Mesenchymal stem cell (in vitro differentiated cells and primary cell): ENCODE measurements around the gene CLOCK.

Experiments used
- DNase-seq: peaks from one replicate; pipeline ENCODE4 v3.0.0-alpha.2; 2013
- H2AFZ ChIP-seq: one replicate; pipeline ENCODE4 v1.6.1; 2013; ENCODE audit warnings: low read depth, mild to moderate bottlenecking, control low read depth, inconsistent platforms, low read length, moderate library complexity
- H2AK5ac ChIP-seq: 2 replicates; pipeline ENCODE4 v1.6.1; 2013; ENCODE audit warnings: low read length, moderate library complexity, mild to moderate bottlenecking, inconsistent platforms; ENCODE audit not compliant: severe bottlenecking
- H2BK120ac ChIP-seq: one replicate; pipeline ENCODE4 v1.6.1; 2013; ENCODE audit warnings: low read depth, mild to moderate bottlenecking, inconsistent platforms, low read length, moderate library complexity
- H2BK12ac ChIP-seq, 2 experiments: one replicate each; pipeline ENCODE4 v1.6.1; 2013; ENCODE audit warnings: inconsistent platforms in 2 of 2, low read length in 2 of 2, mild to moderate bottlenecking in 2 of 2, moderate library complexity in 2 of 2, control low read depth in 1 of 2
- H2BK15ac ChIP-seq: one replicate; pipeline ENCODE4 v1.6.1; 2013; ENCODE audit warnings: mild to moderate bottlenecking, low read depth, inconsistent platforms; ENCODE audit not compliant: poor library complexity, severe bottlenecking
- H2BK5ac ChIP-seq: 2 replicates; pipeline ENCODE4 v1.6.1; 2013; ENCODE audit warnings: low read depth, mild to moderate bottlenecking, low read length, control low read depth, inconsistent platforms; ENCODE audit not compliant: poor library complexity, severe bottlenecking
- H3K14ac ChIP-seq, 2 experiments: one replicate each; pipeline ENCODE4 v1.6.1; 2013; ENCODE audit warnings: inconsistent platforms in 2 of 2, low read length in 2 of 2, control low read depth in 1 of 2, mild to moderate bottlenecking in 1 of 2, moderate library complexity in 1 of 2
- H3K18ac ChIP-seq, 2 experiments: one replicate each; pipeline ENCODE4 v1.6.1; 2013; ENCODE audit warnings: inconsistent platforms in 2 of 2, low read length in 2 of 2, control low read depth in 1 of 2, low read depth in 1 of 2, mild to moderate bottlenecking in 1 of 2
- H3K23ac ChIP-seq, 2 experiments: one replicate each; pipeline ENCODE4 v1.6.1; 2013; ENCODE audit warnings: inconsistent platforms in 2 of 2, low read length in 2 of 2, mild to moderate bottlenecking in 2 of 2, moderate library complexity in 2 of 2, control low read depth in 1 of 2
- H3K27ac ChIP-seq: 2 replicates; pipeline ENCODE4 v1.5.1; 2013; ENCODE audit warnings: mild to moderate bottlenecking, moderate library complexity, low read length, control low read depth, inconsistent platforms; ENCODE audit not compliant: poor library complexity, severe bottlenecking
- H3K27me3 ChIP-seq, 2 experiments: 2 replicates each; pipeline versions ENCODE4 v1.6.1 to v1.7.0; 2013; ENCODE audit warnings: low read length in 2 of 2, mild to moderate bottlenecking in 2 of 2, moderate library complexity in 2 of 2, control low read depth in 1 of 2, inconsistent platforms in 1 of 2; ENCODE audit not compliant: control insufficient read depth in 1 of 2, insufficient read depth in 1 of 2
- H3K36me3 ChIP-seq, 2 experiments: 2 replicates each; pipeline versions ENCODE4 v1.6.1 to v1.7.0; 2013; ENCODE audit warnings: low read length in 2 of 2, control low read depth in 1 of 2, inconsistent platforms in 1 of 2, low read depth in 1 of 2, mild to moderate bottlenecking in 1 of 2; ENCODE audit not compliant: insufficient read depth in 2 of 2, control insufficient read depth in 1 of 2
- H3K4ac ChIP-seq, 2 experiments: one replicate each; pipeline ENCODE4 v1.6.1; 2013; ENCODE audit warnings: inconsistent platforms in 2 of 2, low read length in 2 of 2, mild to moderate bottlenecking in 2 of 2, moderate library complexity in 2 of 2, control low read depth in 1 of 2, low read depth in 1 of 2
- H3K4me1 ChIP-seq: 2 replicates; pipeline ENCODE4 v1.6.1; 2013; ENCODE audit warnings: low read depth, low read length, control low read depth; ENCODE audit not compliant: control insufficient read depth, insufficient read depth
- H3K4me2 ChIP-seq: 2 replicates; pipeline ENCODE4 v1.6.1; 2013; ENCODE audit warnings: low read length, mild to moderate bottlenecking, inconsistent platforms; ENCODE audit not compliant: poor library complexity, severe bottlenecking
- H3K4me3 ChIP-seq, 2 experiments: 2 replicates each; pipeline versions ENCODE4 v1.5.1 to v1.7.0; 2013; ENCODE audit warnings: low read length in 2 of 2, mild to moderate bottlenecking in 2 of 2, control low read depth in 1 of 2, low read depth in 1 of 2; ENCODE audit not compliant: insufficient read depth in 1 of 2
- H3K79me1 ChIP-seq: replicated peaks from 2 replicates; pipeline ENCODE4 v1.6.1; 2013; ENCODE audit warnings: mild to moderate bottlenecking, control low read depth, low read length, inconsistent platforms; ENCODE audit not compliant: poor library complexity, severe bottlenecking
- H3K9ac ChIP-seq: 2 replicates; pipeline ENCODE4 v1.7.0; 2013; ENCODE audit warnings: mild to moderate bottlenecking, low read length, moderate library complexity
- H3K9me3 ChIP-seq: 2 replicates; pipeline ENCODE4 v1.7.0; 2013; ENCODE audit warnings: mild to moderate bottlenecking, low read length; ENCODE audit not compliant: control insufficient read depth
- H4K8ac ChIP-seq: one replicate; pipeline ENCODE4 v1.6.1; 2013; ENCODE audit warnings: inconsistent platforms, mild to moderate bottlenecking, low read length, moderate library complexity
- H4K91ac ChIP-seq: one replicate; pipeline ENCODE4 v1.6.1; 2013; ENCODE audit warnings: mild to moderate bottlenecking, low read length, inconsistent platforms
- WGBS: methylation state at CpG from one replicate; pipeline ENCODE4 v1.1.7; 2013; ENCODE audit warnings: mixed read lengths; 5-methylcytosine and 5-hydroxymethylcytosine counted together

The CLOCK gene

DNA sequence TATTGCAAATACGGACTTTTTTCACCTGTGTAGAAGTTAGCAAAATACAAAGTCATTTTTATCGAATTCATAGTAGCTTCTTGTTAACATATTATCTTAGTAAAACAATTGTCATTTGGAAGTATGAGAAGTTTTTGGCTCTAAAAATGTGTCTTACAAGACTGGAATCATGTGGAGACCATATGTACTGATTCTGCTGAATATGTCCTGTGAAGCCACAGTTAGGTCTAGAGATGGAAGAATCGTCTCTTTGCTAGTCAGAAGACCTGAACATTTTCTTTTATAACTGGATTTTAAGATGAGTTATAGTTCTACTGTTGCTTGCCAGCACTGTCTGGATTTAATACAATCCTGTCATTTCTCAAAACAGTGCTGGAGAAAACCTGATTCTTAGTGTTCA lies 121.9 kb downstream of the CLOCK start:
- no peak overlapping the region for H3K4me3 ChIP-seq
- DNase-seq: no peak
- no peak overlapping the region for H4K8ac ChIP-seq
- H2AFZ ChIP-seq: no peak overlapping the region
- H4K91ac ChIP-seq: no peak overlapping the region
- WGBS: 93% methylated on average over 3 of the region's 3 CpGs
- no peak overlapping the region for H3K4ac ChIP-seq
- no peak overlapping the region for H3K14ac ChIP-seq
- no peak overlapping the region for H3K23ac ChIP-seq
- H3K36me3 ChIP-seq: peaks cover 40 to 94% of the 10 kb centered on the region in 2 experiments
- no peak overlapping the region for H3K18ac ChIP-seq
- no peak overlapping the region for H2AK5ac ChIP-seq
- H3K9me3 ChIP-seq: no peaks in the 10 kb centered on the region
- H3K27me3 ChIP-seq: no peaks in the 10 kb centered on the region
- H2BK120ac ChIP-seq: no peak overlapping the region
- H3K79me1 ChIP-seq: peaks cover 23% of the 10 kb centered on the region
- peaks cover 1% of the 10 kb centered on the region for H3K4me1 ChIP-seq
- no peak overlapping the region for H2BK15ac ChIP-seq
- H3K4me2 ChIP-seq: no peak overlapping the region
- no peak overlapping the region for H2BK5ac ChIP-seq
- H3K9ac ChIP-seq: peak overlapping the region; percentile 25
- H3K27ac ChIP-seq: no peak overlapping the region
- no peak overlapping the region for H2BK12ac ChIP-seq

DNA sequence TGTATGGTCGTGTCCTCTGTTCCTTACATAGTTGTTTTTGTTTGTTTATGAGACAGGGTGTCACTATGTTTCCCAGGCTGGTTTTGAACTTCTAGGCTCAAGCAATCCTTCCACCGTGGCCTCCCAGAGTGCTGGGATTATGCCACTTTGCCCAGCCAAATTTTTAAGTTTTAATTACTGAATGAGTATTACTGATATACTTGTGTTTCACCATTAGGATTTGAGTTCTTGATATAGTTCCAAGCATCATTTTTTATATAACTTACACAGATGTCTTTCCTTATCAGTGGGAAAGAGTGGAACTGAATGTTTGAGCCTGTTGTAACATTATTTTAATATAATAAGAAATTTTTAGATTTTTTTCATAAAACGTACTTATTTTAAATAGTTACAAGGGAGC lies 130.5 kb downstream of the CLOCK start:
- no peak overlapping the region for H2BK12ac ChIP-seq
- H2BK5ac ChIP-seq: no peak overlapping the region
- H3K14ac ChIP-seq: no peak overlapping the region
- H2BK15ac ChIP-seq: no peak overlapping the region
- 92% methylated on average over 1 of the region's 3 CpGs for WGBS
- no peak overlapping the region for H4K8ac ChIP-seq
- H3K27me3 ChIP-seq: no peaks in the 10 kb centered on the region
- peaks cover 18 to 88% of the 10 kb centered on the region in 2 experiments for H3K36me3 ChIP-seq
- H3K9me3 ChIP-seq: no peaks in the 10 kb centered on the region
- DNase-seq: no peak
- no peak overlapping the region for H3K4me2 ChIP-seq
- H3K4ac ChIP-seq: no peak overlapping the region
- no peak overlapping the region for H3K18ac ChIP-seq
- no peak overlapping the region for H2AK5ac ChIP-seq
- H2BK120ac ChIP-seq: no peak overlapping the region
- H3K9ac ChIP-seq: no peak overlapping the region
- H3K79me1 ChIP-seq: peaks cover 12% of the 10 kb centered on the region
- H3K27ac ChIP-seq: no peak overlapping the region
- no peak overlapping the region for H2AFZ ChIP-seq
- no peak overlapping the region for H3K23ac ChIP-seq
- no peak overlapping the region for H3K4me3 ChIP-seq
- H3K4me1 ChIP-seq: peaks cover 1% of the 10 kb centered on the region
- H4K91ac ChIP-seq: no peak overlapping the region

DNA sequence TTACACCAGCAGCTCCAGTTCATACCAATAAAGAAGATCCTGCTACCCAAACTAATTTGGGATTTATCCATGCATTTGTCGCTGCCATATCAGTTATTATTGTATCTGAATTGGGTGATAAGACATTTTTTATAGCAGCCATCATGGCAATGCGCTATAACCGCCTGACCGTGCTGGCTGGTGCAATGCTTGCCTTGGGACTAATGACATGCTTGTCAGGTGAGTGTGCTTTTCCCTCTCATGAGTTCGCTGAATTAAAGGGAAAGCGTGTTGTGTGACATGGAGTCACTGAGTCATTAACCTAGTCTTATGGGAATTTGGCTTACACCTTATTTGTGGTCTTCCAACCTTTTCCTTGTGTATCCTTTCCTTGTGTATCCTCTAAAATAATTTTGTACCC lies 135.1 kb downstream of the CLOCK start:
- Histone ChIP-seq H3K9me3 (no peaks in the 10 kb centered on the region), H3K27ac (no peak overlapping the region), H2AK5ac (no peak overlapping the region), H3K79me1 (peaks cover 5% of the 10 kb centered on the region), H2BK12ac (no peak overlapping the region), H2AFZ (no peak overlapping the region), H3K4ac (no peak overlapping the region), H3K4me3 (no peak overlapping the region), H4K8ac (no peak overlapping the region), H2BK15ac (no peak overlapping the region), H4K91ac (no peak overlapping the region), H3K18ac (no peak overlapping the region), H3K36me3 (peaks cover 13 to 71% of the 10 kb centered on the region in 2 experiments), H3K27me3 (no peaks in the 10 kb centered on the region), H2BK5ac (no peak overlapping the region), H3K4me1 (peaks cover 3% of the 10 kb centered on the region), H3K23ac (no peak overlapping the region), H3K4me2 (no peak overlapping the region), H2BK120ac (no peak overlapping the region), H3K14ac (no peak overlapping the region), H3K9ac (no peak overlapping the region)
- no peak for DNase-seq
- WGBS: 95% methylated on average over 6 of the region's 6 CpGs

DNA sequence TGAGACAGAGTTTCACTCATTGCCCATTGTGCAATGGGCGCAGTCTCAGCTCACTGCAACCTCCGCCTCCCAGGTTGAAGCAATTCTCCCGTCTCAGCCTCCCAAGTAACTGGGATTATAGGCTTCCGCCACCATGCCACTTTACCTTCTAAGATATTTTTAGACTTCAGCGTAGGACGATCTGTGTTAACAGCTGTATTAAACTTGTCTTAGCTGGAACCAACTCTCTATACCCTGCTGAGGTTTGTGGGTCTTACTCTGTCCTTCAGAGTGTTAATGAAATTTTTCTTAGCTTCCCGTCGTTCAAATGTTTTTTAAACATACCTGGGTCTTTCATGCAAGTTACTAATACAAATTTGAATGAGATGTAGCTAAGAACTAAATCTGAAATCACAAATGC lies 136.3 kb downstream of the CLOCK start:
- no peaks in the 10 kb centered on the region for H3K27me3 ChIP-seq
- no peak overlapping the region for H3K23ac ChIP-seq
- no peaks in the 10 kb centered on the region for H3K9me3 ChIP-seq
- no peak overlapping the region for H3K14ac ChIP-seq
- no peak overlapping the region for H4K91ac ChIP-seq
- no peak overlapping the region for H4K8ac ChIP-seq
- H3K4me2 ChIP-seq: no peak overlapping the region
- H2BK5ac ChIP-seq: no peak overlapping the region
- H3K79me1 ChIP-seq: no peaks in the 10 kb centered on the region
- peaks cover 2% of the 10 kb centered on the region for H3K4me1 ChIP-seq
- no peak overlapping the region for H3K4me3 ChIP-seq
- no peak overlapping the region for H2AFZ ChIP-seq
- H3K4ac ChIP-seq: no peak overlapping the region
- WGBS: 84% methylated on average over 6 of the region's 8 CpGs
- no peak for DNase-seq
- H3K36me3 ChIP-seq: peaks cover 10 to 71% of the 10 kb centered on the region in 2 experiments
- no peak overlapping the region for H2BK120ac ChIP-seq
- H3K27ac ChIP-seq: no peak overlapping the region
- no peak overlapping the region for H2BK15ac ChIP-seq
- no peak overlapping the region for H3K18ac ChIP-seq
- H3K9ac ChIP-seq: no peak overlapping the region
- no peak overlapping the region for H2BK12ac ChIP-seq
- no peak overlapping the region for H2AK5ac ChIP-seq
